Measurements from ENCODE around the gene RNF8. TPM values are rescaled to one million over a fixed set of nuclear protein-coding genes. Genes with fewer than 3 reads are reported as not detected.

The RNF8 gene
- total RNA-seq, 1 donor from 2014 or later: 21.8 TPM

DNA sequence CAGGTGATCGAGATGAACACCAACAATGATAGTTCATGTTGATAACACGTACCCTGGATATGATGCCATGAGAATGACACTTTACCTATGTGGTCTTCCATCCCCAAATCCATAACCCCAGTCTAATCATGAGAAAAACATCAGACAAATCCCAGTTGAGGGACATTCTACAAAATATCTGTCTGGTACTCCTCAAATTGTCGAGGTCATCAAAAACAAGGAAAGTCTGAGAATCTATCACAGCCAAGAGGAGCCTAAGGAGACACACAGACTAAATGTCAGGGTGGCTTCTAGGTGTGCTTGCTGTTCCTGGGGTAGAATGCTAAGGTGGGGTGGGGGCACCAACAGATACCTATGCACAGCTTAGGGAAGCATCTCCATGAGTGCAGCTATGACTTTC, 2.8 kb upstream of the RNF8 start:
- Mint-ChIP-seq H3K36me3 (ENCODE audit: low read depth, unreplicated experiment) (peaks cover 4% of the 10 kb centered on the region), H3K27me3 (ENCODE audit: unreplicated experiment) (peaks cover 5% of the 10 kb centered on the region), H3K27ac (ENCODE audit: unreplicated experiment) (no peak overlapping the region), H3K4me3 (ENCODE audit: unreplicated experiment) (no peak overlapping the region), H3K4me1 (ENCODE audit: unreplicated experiment) (peaks cover 20% of the 10 kb centered on the region), H3K9me3 (ENCODE audit: unreplicated experiment) (no peaks in the 10 kb centered on the region)
- no peak for DNase-seq (ENCODE audit: low spot score)
- TF ChIP-seq, protein P1, sequence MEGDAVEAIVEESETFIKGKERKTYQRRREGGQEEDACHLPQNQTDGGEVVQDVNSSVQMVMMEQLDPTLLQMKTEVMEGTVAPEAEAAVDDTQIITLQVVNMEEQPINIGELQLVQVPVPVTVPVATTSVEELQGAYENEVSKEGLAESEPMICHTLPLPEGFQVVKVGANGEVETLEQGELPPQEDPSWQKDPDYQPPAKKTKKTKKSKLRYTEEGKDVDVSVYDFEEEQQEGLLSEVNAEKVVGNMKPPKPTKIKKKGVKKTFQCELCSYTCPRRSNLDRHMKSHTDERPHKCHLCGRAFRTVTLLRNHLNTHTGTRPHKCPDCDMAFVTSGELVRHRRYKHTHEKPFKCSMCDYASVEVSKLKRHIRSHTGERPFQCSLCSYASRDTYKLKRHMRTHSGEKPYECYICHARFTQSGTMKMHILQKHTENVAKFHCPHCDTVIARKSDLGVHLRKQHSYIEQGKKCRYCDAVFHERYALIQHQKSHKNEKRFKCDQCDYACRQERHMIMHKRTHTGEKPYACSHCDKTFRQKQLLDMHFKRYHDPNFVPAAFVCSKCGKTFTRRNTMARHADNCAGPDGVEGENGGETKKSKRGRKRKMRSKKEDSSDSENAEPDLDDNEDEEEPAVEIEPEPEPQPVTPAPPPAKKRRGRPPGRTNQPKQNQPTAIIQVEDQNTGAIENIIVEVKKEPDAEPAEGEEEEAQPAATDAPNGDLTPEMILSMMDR (IDR thresholded peaks at IDR 0.05; ENCODE audit: unreplicated experiment): no peak

DNA sequence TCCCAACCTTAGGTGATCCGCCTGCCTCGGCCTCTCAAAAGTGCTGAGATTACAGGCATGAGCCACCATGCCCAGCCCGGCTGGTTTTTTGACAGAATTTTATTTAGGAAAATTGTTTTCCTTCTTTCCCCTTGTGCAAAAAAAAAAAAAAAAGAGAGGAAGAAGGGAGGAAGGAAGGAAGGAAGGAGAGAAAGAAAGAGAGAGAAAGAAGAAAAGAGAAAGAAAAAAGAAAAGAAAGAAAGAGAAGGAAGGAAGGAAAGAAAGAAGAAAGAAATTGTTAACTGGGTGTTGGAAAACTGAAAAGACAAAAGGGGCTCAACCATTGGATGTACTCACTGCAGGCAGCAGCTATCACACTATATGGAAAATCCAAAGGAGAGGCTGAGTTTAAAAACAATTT, 1.4 kb upstream of the RNF8 start:
- TF ChIP-seq, protein P1 (IDR thresholded peaks at IDR 0.05; ENCODE audit: unreplicated experiment): no peak
- Mint-ChIP-seq H3K4me3 (ENCODE audit: unreplicated experiment) (no peak overlapping the region), H3K9me3 (ENCODE audit: unreplicated experiment) (no peaks in the 10 kb centered on the region), H3K27me3 (ENCODE audit: unreplicated experiment) (peaks cover 3% of the 10 kb centered on the region), H3K36me3 (ENCODE audit: low read depth, unreplicated experiment) (peaks cover 4% of the 10 kb centered on the region), H3K27ac (ENCODE audit: unreplicated experiment) (no peak overlapping the region), H3K4me1 (ENCODE audit: unreplicated experiment) (peaks cover 21% of the 10 kb centered on the region)
- DNase-seq (ENCODE audit: low spot score): no peak

DNA sequence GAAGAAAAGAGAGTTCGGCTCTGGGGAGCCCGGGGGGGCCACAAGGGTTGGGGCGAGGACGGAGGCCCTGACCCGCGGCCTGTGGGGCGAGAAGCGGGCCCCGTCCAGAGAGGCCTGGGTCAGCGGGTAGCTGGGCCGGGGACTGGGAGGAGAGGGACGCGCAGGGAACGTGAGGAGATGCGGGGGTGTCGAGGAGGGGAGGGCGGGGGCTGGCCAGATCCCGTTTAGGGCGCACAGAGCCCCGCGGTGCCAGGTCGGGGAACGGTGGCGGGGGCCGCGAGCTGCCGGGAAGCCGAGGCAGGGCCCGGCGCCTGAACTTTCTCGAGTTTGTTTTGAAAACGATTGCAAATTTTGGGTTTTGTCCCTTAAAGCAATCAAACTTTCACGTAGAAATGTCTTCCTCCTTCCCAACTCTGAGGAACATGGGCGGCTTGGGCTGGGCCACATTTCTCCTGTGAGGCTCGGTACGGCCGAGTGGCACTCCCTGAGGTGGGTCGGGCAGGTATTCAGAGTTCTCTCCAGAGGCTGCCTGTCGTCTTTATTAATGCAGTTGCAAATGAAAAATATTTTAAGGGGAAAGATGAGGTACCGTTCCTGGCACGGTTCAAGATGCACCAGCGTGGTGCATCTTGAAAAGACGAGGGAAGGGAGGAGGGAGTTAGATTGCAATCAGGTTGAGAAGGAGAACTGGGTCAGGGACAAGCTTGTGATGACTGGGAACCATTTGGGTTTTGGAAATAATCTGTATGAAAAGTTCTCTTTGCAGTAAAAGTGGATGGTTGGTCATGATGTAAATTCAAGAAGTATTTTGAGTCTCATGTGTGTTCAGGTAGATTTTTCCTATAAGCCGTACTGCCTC, 972 bp downstream of the RNF8 start:
- peak overlapping the region; percentile 97 for H3K4me3 Mint-ChIP-seq (ENCODE audit: unreplicated experiment)
- peaks cover 30% of the 10 kb centered on the region for H3K4me1 Mint-ChIP-seq (ENCODE audit: unreplicated experiment)
- H3K27ac Mint-ChIP-seq (ENCODE audit: unreplicated experiment): peak overlapping the region; percentile 1
- peaks cover 4% of the 10 kb centered on the region for H3K36me3 Mint-ChIP-seq (ENCODE audit: low read depth, unreplicated experiment)
- H3K9me3 Mint-ChIP-seq (ENCODE audit: unreplicated experiment): no peaks in the 10 kb centered on the region
- DNase-seq (ENCODE audit: low spot score): peak; percentile 33
- H3K27me3 Mint-ChIP-seq (ENCODE audit: unreplicated experiment): peaks cover 3% of the 10 kb centered on the region
- TF ChIP-seq, protein P1 (IDR thresholded peaks at IDR 0.05; ENCODE audit: unreplicated experiment): no peak

DNA sequence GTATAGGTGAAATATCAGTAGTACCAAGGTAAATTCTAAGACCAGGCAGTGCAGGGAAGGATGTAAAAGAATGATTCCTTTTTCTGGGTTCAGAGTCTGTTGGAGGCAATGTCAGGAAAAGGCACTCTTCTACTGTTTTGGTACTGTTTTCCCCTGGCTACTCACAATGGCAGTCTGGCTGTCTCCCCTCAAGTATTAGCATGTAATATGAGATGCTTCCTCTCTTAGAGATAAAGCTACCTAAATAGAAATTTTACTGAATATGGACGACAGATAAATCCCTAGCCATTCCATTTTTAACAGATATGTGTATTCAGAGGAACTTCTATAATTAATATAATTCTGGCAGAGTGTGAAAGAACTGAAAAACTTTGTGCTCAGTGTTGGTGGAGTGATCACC, 3.5 kb downstream of the RNF8 start:
- Mint-ChIP-seq H3K9me3 (ENCODE audit: unreplicated experiment) (no peaks in the 10 kb centered on the region), H3K36me3 (ENCODE audit: low read depth, unreplicated experiment) (peaks cover 4% of the 10 kb centered on the region), H3K4me1 (ENCODE audit: unreplicated experiment) (peaks cover 30% of the 10 kb centered on the region), H3K27ac (ENCODE audit: unreplicated experiment) (no peak overlapping the region), H3K4me3 (ENCODE audit: unreplicated experiment) (no peak overlapping the region), H3K27me3 (ENCODE audit: unreplicated experiment) (peaks cover 3% of the 10 kb centered on the region)
- DNase-seq (ENCODE audit: low spot score): no peak
- TF ChIP-seq, protein P1 (IDR thresholded peaks at IDR 0.05; ENCODE audit: unreplicated experiment): no peak

DNA sequence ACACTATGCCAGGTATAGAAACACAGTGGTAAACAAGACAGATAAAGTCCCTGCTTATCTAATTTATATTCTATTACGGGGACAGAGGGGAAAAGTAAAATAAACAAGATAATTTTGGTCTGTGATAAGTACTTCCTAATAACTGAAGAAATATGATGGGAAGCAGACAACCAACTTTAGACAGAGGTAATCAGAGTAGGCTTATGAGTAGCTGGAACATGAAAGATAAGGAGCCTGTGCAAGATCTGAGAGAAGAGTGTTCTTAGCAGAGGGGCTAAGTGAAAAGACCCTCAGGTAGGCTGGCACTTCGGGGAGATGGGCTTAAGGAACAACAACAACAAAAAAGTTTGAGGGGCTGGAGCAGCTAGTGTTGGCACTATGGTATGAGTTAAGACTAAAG, 4.1 kb downstream of the RNF8 start:
- peaks cover 30% of the 10 kb centered on the region for H3K4me1 Mint-ChIP-seq (ENCODE audit: unreplicated experiment)
- H3K4me3 Mint-ChIP-seq (ENCODE audit: unreplicated experiment): no peak overlapping the region
- H3K27ac Mint-ChIP-seq (ENCODE audit: unreplicated experiment): no peak overlapping the region
- DNase-seq (ENCODE audit: low spot score): no peak
- H3K27me3 Mint-ChIP-seq (ENCODE audit: unreplicated experiment): peaks cover 3% of the 10 kb centered on the region
- no peaks in the 10 kb centered on the region for H3K9me3 Mint-ChIP-seq (ENCODE audit: unreplicated experiment)
- peaks cover 4% of the 10 kb centered on the region for H3K36me3 Mint-ChIP-seq (ENCODE audit: low read depth, unreplicated experiment)
- TF ChIP-seq, protein P1 (IDR thresholded peaks at IDR 0.05; ENCODE audit: unreplicated experiment): no peak
